ENCODE data around the gene AUP1. TPM values are rescaled to one million over a fixed set of nuclear protein-coding genes. Genes with fewer than 3 reads are reported as not detected.

AUP1 gene
- total and polyA plus RNA-seq, 2 donors (not counting 3 experiments of a cell fraction or from before 2014, with no cell fraction given): 103 to 187 TPM

- intact Hi-C loops (cut with micrococcal nuclease): no loop called here
- H3K4me2 ChIP-seq (ENCODE audit: insufficient read depth, low read length): no peak overlapping the region
- no peak overlapping the region for H3K27ac ChIP-seq (ENCODE audit: insufficient read depth, low read depth, low read length)
- BruUV-seq (replicated peaks): no TSS peak
- no peaks in the 10 kb centered on the region for H3K9me3 ChIP-seq (replicated peaks; ENCODE audit: control insufficient read depth, insufficient read depth, low read length)
- no peaks in the 10 kb centered on the region for H4K20me1 ChIP-seq (replicated peaks; ENCODE audit: control insufficient read depth, extremely low read depth, insufficient read depth, low read length)
- dilution Hi-C loops (cut with MboI; ENCODE audit: extremely low pct_ligation_motif_present, low sequenced_read_pairs): no loop called here
- H3K79me2 ChIP-seq (ENCODE audit: control insufficient read depth, insufficient read depth, low read length): no peaks in the 10 kb centered on the region
- no peaks in the 10 kb centered on the region for H3K9me1 ChIP-seq (replicated peaks; ENCODE audit: control insufficient read depth, extremely low read depth, insufficient read depth, low read length)
- FAIRE-seq (no peak), DNase-seq (ENCODE audit: low read depth, low spot score) (no peak)
- peaks cover 7% of the 10 kb centered on the region for H3K4me1 ChIP-seq (ENCODE audit: control insufficient read depth, extremely low read depth, insufficient read depth, low read length)
- no peak overlapping the region for H2AFZ ChIP-seq (ENCODE audit: low read depth, low read length)
- no peak overlapping the region for H3K4me3 ChIP-seq (replicated peaks in 1 of 3; ENCODE audit: insufficient read depth in 1 of 3, low read depth in 1 of 3, low read length in 3 of 3)
- no peak overlapping the region for H3K9ac ChIP-seq (replicated peaks; ENCODE audit: extremely low read depth, insufficient read depth, low read length)
- POLR2A ChIA-PET: no interaction called here
- no peak for TF ChIP-seq GATA2 (IDR thresholded peaks at IDR 0.05; ENCODE audit: insufficient read depth, insufficient read length, low read depth, low read length)
- TF ChIP-seq POLR2AphosphoS5 (IDR thresholded peaks at IDR 0.05; ENCODE audit: insufficient read depth, low read depth, low read length): no peak
- TF ChIP-seq EZH2 (IDR thresholded peaks at IDR 0.05; ENCODE audit: borderline replicate concordance, low read depth, low read length, severe bottlenecking): no peak
- no peak for TF ChIP-seq MYC (IDR thresholded peaks at IDR 0.05; ENCODE audit: low read depth, low read length)
- no peak for TF ChIP-seq POLR2A (IDR thresholded peaks at IDR 0.05; ENCODE audit: low read depth, low read length)
- no peak for TF ChIP-seq MAX (IDR thresholded peaks at IDR 0.05; ENCODE audit: insufficient read depth, insufficient read length)
- TF ChIP-seq CTCF (IDR thresholded peaks at IDR 0.05; ENCODE audit: extremely low read depth in 1 of 2, insufficient read depth in 1 of 2, low read depth in 1 of 2, low read length in 2 of 2): no peak
- no peak for TF ChIP-seq JUN (IDR thresholded peaks at IDR 0.05; ENCODE audit: borderline replicate concordance, insufficient read depth, insufficient read length, low read depth)
- TF ChIP-seq FOS (IDR thresholded peaks at IDR 0.05; ENCODE audit: borderline replicate concordance, insufficient read depth, low read length): no peak
- no peaks in the 10 kb centered on the region for H3K36me3 ChIP-seq (ENCODE audit: control insufficient read depth in 2 of 2, extremely low read depth in 1 of 2, insufficient read depth in 2 of 2, low read length in 2 of 2)
- CTCF ChIA-PET: interaction anchor here (0.9 to 1.3 kb wide), 2 partner anchors 8 to 11 kb away, joined by 3 to 5 read pairs; no protein-coding TSS in a partner anchor
- peaks cover 2 to 3% of the 10 kb centered on the region in 2 experiments for H3K27me3 ChIP-seq (ENCODE audit: control insufficient read depth in 2 of 2, insufficient read depth in 2 of 2, low read length in 2 of 2)
These were observed 46.8 kb upstream of the AUP1 start for GRCh38 chr2:74576211-74576862.

All from endothelial cell of umbilical vein (primary cell).